Astrocyte (in vitro differentiated cells and primary cell): ENCODE measurements around the gene CFAP45.

Experiments
- CTCF ChIP-seq: IDR thresholded peaks from 2 replicates; pipeline ENCODE4 v1.5.1; 2011; ENCODE audit warnings: low read depth, mild to moderate bottlenecking, inconsistent platforms, low read length, moderate library complexity; ENCODE audit not compliant: insufficient read depth
- EZH2 ChIP-seq: IDR thresholded peaks from 2 replicates; pipeline ENCODE4 v1.6.1; 2012; ENCODE audit warnings: mild to moderate bottlenecking, low read length, inconsistent platforms; ENCODE audit not compliant: insufficient read depth

GRCh38 chr1:159913451-159914192, 13.7 kb upstream of the CFAP45 start:
- TF ChIP-seq CTCF = no peak
- no peak for TF ChIP-seq EZH2
